Measurements from ENCODE around the gene WDR43. TPM values are rescaled to one million over a fixed set of nuclear protein-coding genes. Genes with fewer than 3 reads are reported as not detected.

The WDR43 gene
- polyA plus RNA-seq, 3 donors: 47.0 to 56.9 (median 49.0) TPM

GRCh38 chr2:28980368-28981015 lies 86.0 kb downstream of the WDR43 start:
- no peak for DNase-seq (ENCODE audit: extremely low read depth in 1 of 11, low read depth in 9 of 11, low spot score in 4 of 11)

- DNase-seq (ENCODE audit: extremely low read depth in 1 of 11, low read depth in 9 of 11, low spot score in 4 of 11): peak in 7 of 11 donors; percentile 43 to 73 (median 65)
These were observed 86.6 kb downstream of the WDR43 start, which contains the start of gene TOGARAM2 for GRCh38 chr2:28981016-28981441. Gene TOGARAM2, plus strand, starts transcription at chr2:28981298. Its CDS starts 13,537 bp downstream, at chr2:28994835.

- DNase-seq (ENCODE audit: extremely low read depth in 1 of 11, low read depth in 9 of 11, low spot score in 4 of 11): no peak
These were observed 87.3 kb downstream of the WDR43 start for GRCh38 chr2:28981620-28982376.

- DNase-seq (ENCODE audit: extremely low read depth in 1 of 11, low read depth in 9 of 11, low spot score in 4 of 11): no peak
These were observed 88.0 kb downstream of the WDR43 start for GRCh38 chr2:28982381-28982950.

- DNase-seq (ENCODE audit: extremely low read depth in 1 of 11, low read depth in 9 of 11, low spot score in 4 of 11): no peak
These were observed 92.0 kb downstream of the WDR43 start for GRCh38 chr2:28986429-28986828.

- no peak for DNase-seq (ENCODE audit: extremely low read depth in 1 of 11, low read depth in 9 of 11, low spot score in 4 of 11)
These were observed 95.5 kb downstream of the WDR43 start for GRCh38 chr2:28989973-28990372.

GRCh38 chr2:28990445-28990844 lies 96.0 kb downstream of the WDR43 start:
- no peak for DNase-seq (ENCODE audit: extremely low read depth in 1 of 11, low read depth in 9 of 11, low spot score in 4 of 11)

- no peak for DNase-seq (ENCODE audit: extremely low read depth in 1 of 11, low read depth in 9 of 11, low spot score in 4 of 11)
These were observed 96.6 kb downstream of the WDR43 start for GRCh38 chr2:28991021-28991420.

- no peak for DNase-seq (ENCODE audit: extremely low read depth in 1 of 11, low read depth in 9 of 11, low spot score in 4 of 11)
These were observed 97.0 kb downstream of the WDR43 start for GRCh38 chr2:28991460-28991859.

GRCh38 chr2:28993206-28993960 lies 98.9 kb downstream of the WDR43 start:
- no peak for DNase-seq (ENCODE audit: extremely low read depth in 1 of 11, low read depth in 9 of 11, low spot score in 4 of 11)

GRCh38 chr2:28994074-28994473 lies 99.6 kb downstream of the WDR43 start:
- DNase-seq (ENCODE audit: extremely low read depth in 1 of 11, low read depth in 9 of 11, low spot score in 4 of 11): no peak

- no peak for DNase-seq (ENCODE audit: extremely low read depth in 1 of 11, low read depth in 9 of 11, low spot score in 4 of 11)
These were observed 100.2 kb downstream of the WDR43 start for GRCh38 chr2:28994679-28995078.

GRCh38 chr2:28995765-28996750 lies 101.6 kb downstream of the WDR43 start:
- DNase-seq (ENCODE audit: extremely low read depth in 1 of 11, low read depth in 9 of 11, low spot score in 4 of 11): no peak

- no peak for DNase-seq (ENCODE audit: extremely low read depth in 1 of 11, low read depth in 9 of 11, low spot score in 4 of 11)
These were observed 102.9 kb downstream of the WDR43 start for GRCh38 chr2:28997237-28997846.

All from renal cortex interstitium (tissue), 11 donors.